ENCODE data around the gene ZFP36L1. TPM values are rescaled to one million over a fixed set of nuclear protein-coding genes. Genes with fewer than 3 reads are reported as not detected.
"Not testable (repeated sequence)": the region's sequence is repeated elsewhere in the genome, so short reads cannot be mapped to it uniquely, and the experiment has no call there.

Gene ZFP36L1
- total RNA-seq, 4 donors from 2014 or later = 180 to 712 (median 266) TPM

- Histone ChIP-seq H3K9me3 (no peaks in the 10 kb centered on the region), H3K27ac (no peak overlapping the region), H3K4me1 (peaks cover 0 to 6% (median 0%) of the 10 kb centered on the region in 4 donors), H3K4me3 (no peak overlapping the region), H3K27me3 (no peaks in the 10 kb centered on the region), H3K36me3 (no peaks in the 10 kb centered on the region)
- TF ChIP-seq POLR2AphosphoS5 (IDR thresholded peaks at IDR 0.05) (no peak), EP300 (IDR thresholded peaks at IDR 0.05; ENCODE audit: low read depth) (no peak), POLR2A (IDR thresholded peaks at IDR 0.05) (no peak)
- TF ChIP-seq, protein P1, sequence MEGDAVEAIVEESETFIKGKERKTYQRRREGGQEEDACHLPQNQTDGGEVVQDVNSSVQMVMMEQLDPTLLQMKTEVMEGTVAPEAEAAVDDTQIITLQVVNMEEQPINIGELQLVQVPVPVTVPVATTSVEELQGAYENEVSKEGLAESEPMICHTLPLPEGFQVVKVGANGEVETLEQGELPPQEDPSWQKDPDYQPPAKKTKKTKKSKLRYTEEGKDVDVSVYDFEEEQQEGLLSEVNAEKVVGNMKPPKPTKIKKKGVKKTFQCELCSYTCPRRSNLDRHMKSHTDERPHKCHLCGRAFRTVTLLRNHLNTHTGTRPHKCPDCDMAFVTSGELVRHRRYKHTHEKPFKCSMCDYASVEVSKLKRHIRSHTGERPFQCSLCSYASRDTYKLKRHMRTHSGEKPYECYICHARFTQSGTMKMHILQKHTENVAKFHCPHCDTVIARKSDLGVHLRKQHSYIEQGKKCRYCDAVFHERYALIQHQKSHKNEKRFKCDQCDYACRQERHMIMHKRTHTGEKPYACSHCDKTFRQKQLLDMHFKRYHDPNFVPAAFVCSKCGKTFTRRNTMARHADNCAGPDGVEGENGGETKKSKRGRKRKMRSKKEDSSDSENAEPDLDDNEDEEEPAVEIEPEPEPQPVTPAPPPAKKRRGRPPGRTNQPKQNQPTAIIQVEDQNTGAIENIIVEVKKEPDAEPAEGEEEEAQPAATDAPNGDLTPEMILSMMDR (IDR thresholded peaks at IDR 0.05) = no peak
- WGBS, 2 donors (ENCODE audit: low coverage in 1 of 2) = 93% methylated on average over 7 of the region's 7 CpGs; no CpG with 5 or more reads in 1 of the 2 donors
- intact Hi-C loops (cut with DNase I; ENCODE audit: low total_unique reads) = no loop called here
- no peak for DNase-seq
- in situ Hi-C loops (cut with MboI; ENCODE audit: low pct_ligation_motif_present in 1 of 4, low pct_unique_long_range_greater_than_20kb in 1 of 4, low sequenced_read_pairs in 3 of 4) = no loop called here
These were observed 24.6 kb downstream of the ZFP36L1 start for GRCh38 chr14:68768316-68768715.

DNA sequence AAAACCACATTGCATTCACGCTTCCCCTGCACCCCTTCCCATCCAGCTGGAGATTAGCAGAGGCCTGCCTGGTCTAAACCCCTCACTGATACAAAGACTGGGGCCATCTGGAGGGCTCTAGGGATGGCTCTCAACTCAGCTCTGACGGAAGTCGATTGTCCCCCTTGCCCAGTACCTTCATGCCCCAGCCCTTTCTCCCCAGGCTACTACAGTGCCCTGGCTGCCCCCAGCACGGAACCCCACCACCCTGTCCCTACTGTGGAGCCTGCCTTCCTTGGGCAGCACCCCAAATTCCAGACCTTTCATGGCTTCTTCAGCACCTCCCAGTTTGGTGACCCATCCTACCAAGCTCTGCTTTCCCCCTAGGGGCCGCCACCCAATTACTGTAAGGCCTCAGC lies 25.6 kb downstream of the ZFP36L1 start:
- intact Hi-C loops (cut with DNase I; ENCODE audit: low total_unique reads) = no loop called here
- TF ChIP-seq POLR2A (IDR thresholded peaks at IDR 0.05) (no peak), EP300 (IDR thresholded peaks at IDR 0.05; ENCODE audit: low read depth) (no peak)
- TF ChIP-seq, protein P1 (IDR thresholded peaks at IDR 0.05) = no peak

DNA sequence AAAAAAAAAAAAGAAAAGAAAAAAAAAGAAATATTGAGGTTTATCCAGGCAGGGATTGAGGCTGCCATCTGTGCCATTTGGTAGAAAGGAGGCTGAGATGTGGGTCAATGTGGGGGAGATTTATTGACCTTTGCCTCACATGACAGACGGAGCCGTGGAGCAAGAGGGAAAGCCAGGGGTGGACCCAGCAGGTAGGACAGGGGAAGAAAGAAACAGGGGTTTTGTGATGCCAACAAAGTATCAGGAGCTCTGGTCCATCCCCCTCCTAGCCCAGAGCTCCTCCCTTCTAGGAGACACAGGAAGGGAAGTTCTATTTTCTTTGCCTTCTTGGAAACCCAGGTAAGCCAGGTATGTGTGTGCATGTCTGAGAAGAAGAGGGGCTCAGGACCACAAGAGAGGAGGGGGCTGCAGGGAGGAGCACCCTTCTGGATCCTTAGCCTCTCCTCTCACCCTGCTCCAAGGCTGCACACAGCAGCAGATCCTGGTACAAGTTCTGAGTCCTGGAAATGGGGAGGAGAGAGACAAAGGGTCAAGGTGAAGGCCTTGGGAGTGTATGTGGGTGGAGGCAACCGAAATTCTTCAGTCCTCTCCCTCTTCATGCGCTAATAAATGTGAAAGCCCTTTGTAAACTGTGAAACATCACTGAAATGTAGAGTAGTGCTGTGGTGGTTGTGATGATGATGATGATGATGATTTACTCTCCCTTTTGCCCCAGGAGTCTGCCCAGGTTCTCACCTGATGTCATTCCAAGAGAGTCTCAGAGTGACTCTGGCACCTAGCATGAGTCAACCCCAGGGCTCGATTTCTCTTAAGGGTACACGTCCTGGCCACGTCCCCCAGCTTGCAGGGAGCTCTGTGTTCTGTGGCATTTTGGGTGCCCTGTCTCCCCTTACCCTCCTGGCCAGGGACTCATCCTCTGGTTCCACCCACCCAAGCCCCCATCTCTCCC lies 26.3 kb downstream of the ZFP36L1 start:
- Histone ChIP-seq H3K27ac (no peak overlapping the region), H3K4me3 (no peak overlapping the region), H3K9me3 (no peaks in the 10 kb centered on the region), H3K27me3 (no peaks in the 10 kb centered on the region), H3K36me3 (no peaks in the 10 kb centered on the region), H3K4me1 (peaks cover 0 to 3% (median 0%) of the 10 kb centered on the region in 4 donors)
- in situ Hi-C loops (cut with MboI; ENCODE audit: low pct_ligation_motif_present in 1 of 4, low pct_unique_long_range_greater_than_20kb in 1 of 4, low sequenced_read_pairs in 3 of 4) (no loop called here), intact Hi-C loops (cut with DNase I; ENCODE audit: low total_unique reads) (no loop called here)
- no peak for DNase-seq
- WGBS, 2 donors (ENCODE audit: low coverage in 1 of 2) = 84 to 87% methylated on average over 2 to 7 of the region's 7 CpGs
- TF ChIP-seq POLR2AphosphoS5 (IDR thresholded peaks at IDR 0.05) (no peak), POLR2A (IDR thresholded peaks at IDR 0.05) (no peak), EP300 (IDR thresholded peaks at IDR 0.05; ENCODE audit: low read depth) (no peak)
- TF ChIP-seq, protein P1 (IDR thresholded peaks at IDR 0.05) = no peak

More for the DNA sequence above, 25.6 kb downstream of the ZFP36L1 start:
- Histone ChIP-seq H3K4me3 (no peak overlapping the region), H3K4me1 (peaks cover 0 to 6% (median 0%) of the 10 kb centered on the region in 4 donors), H3K9me3 (no peaks in the 10 kb centered on the region), H3K36me3 (no peaks in the 10 kb centered on the region), H3K27ac (no peak overlapping the region), H3K27me3 (no peaks in the 10 kb centered on the region)
- WGBS, 2 donors (ENCODE audit: low coverage in 1 of 2) = 96% methylated on average over 5 of the region's 5 CpGs; no CpG with 5 or more reads in 1 of the 2 donors
- in situ Hi-C loops (cut with MboI; ENCODE audit: low pct_ligation_motif_present in 1 of 4, low pct_unique_long_range_greater_than_20kb in 1 of 4, low sequenced_read_pairs in 3 of 4) = no loop called here
- DNase-seq = no peak

DNA sequence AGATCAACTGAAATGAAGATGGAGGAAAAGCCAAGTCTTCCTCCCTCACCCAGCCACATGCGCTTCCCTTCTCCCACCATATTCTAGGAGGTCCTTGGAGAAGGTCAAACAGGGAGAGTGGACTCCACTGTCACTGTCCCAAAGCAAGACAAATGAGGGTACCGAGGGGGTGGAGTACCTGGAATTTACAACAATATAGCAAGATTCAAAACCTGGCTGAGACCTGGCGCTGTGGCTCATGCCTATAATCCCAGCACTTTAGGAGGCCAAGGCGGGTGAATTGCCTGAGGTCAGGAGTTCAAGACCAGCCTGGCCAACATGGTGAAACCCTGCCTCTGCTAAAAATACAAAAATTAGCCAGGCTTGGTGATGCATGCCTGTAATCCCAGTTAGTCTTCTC lies 29.0 kb downstream of the ZFP36L1 start:
- H3K9me3 ChIP-seq; in situ Hi-C loops (cut with MboI; ENCODE audit: low pct_ligation_motif_present in 1 of 4, low pct_unique_long_range_greater_than_20kb in 1 of 4, low sequenced_read_pairs in 3 of 4); H3K4me1 ChIP-seq; H3K4me3 ChIP-seq; H3K36me3 ChIP-seq; H3K27me3 ChIP-seq; DNase-seq; intact Hi-C loops (cut with DNase I; ENCODE audit: low total_unique reads): not testable (repeated sequence)
- 88% methylated on average over 4 of the region's 4 CpGs; no CpG with 5 or more reads in 1 of the 2 donors for WGBS, 2 donors (ENCODE audit: low coverage in 1 of 2)
- peak overlapping the region in 2 of 4 donors; percentile 36 to 63 for H3K27ac ChIP-seq
